Effector memory CD4-positive, alpha-beta T cell (primary cell): Measurements from ENCODE around the gene TANC1.
A peak's percentile ranks its signal among the peaks of the same experiment; 100 is the strongest.

ENCODE experiments used
- DNase-seq, 3 donors: peaks; one replicate each; pipeline ENCODE4 v3.0.0-alpha.2; 2020
- H3K27ac ChIP-seq: 2 replicates; pipeline ENCODE4 v1.7.0; 2013; ENCODE audit warnings: mild to moderate bottlenecking, low read length, moderate library complexity; ENCODE audit not compliant: insufficient read depth, poor library complexity, severe bottlenecking
- H3K27me3 ChIP-seq: replicated peaks from 2 replicates; pipeline ENCODE4 v1.7.0; 2013; ENCODE audit warnings: mild to moderate bottlenecking, low read length; ENCODE audit not compliant: insufficient read depth, control insufficient read depth, poor library complexity, severe bottlenecking
- H3K36me3 ChIP-seq: 2 replicates; pipeline ENCODE4 v1.7.0; 2013; ENCODE audit warnings: mild to moderate bottlenecking, low read length, moderate library complexity; ENCODE audit not compliant: control insufficient read depth, insufficient read depth
- H3K4me1 ChIP-seq: 2 replicates; pipeline ENCODE4 v1.7.0; 2013; ENCODE audit warnings: low read length, mild to moderate bottlenecking; ENCODE audit not compliant: control insufficient read depth, insufficient read depth, poor library complexity, severe bottlenecking
- H3K4me3 ChIP-seq: 2 replicates; pipeline ENCODE4 v1.7.0; 2013; ENCODE audit warnings: low read length, low read depth, mild to moderate bottlenecking; ENCODE audit not compliant: insufficient read depth, poor library complexity, severe bottlenecking
- H3K9me3 ChIP-seq: 2 replicates; pipeline ENCODE4 v1.7.0; 2013; ENCODE audit warnings: mild to moderate bottlenecking, low read length, moderate library complexity; ENCODE audit not compliant: control insufficient read depth

The TANC1 gene

GRCh38 chr2:158970241-158970751, 1.9 kb downstream of the TANC1 start:
- Histone ChIP-seq H3K4me1 (peaks cover 3% of the 10 kb centered on the region), H3K27me3 (peaks cover 3% of the 10 kb centered on the region), H3K36me3 (no peaks in the 10 kb centered on the region), H3K27ac (no peak overlapping the region), H3K4me3 (peak overlapping the region; percentile 46), H3K9me3 (no peaks in the 10 kb centered on the region)
- DNase-seq: no peak

GRCh38 chr2:158973116-158973956, 4.9 kb downstream of the TANC1 start:
- Histone ChIP-seq H3K27ac (no peak overlapping the region), H3K36me3 (no peaks in the 10 kb centered on the region), H3K4me3 (no peak overlapping the region), H3K4me1 (peaks cover 3% of the 10 kb centered on the region), H3K9me3 (no peaks in the 10 kb centered on the region), H3K27me3 (no peaks in the 10 kb centered on the region)
- DNase-seq: no peak

GRCh38 chr2:158975271-158975921, 7.0 kb downstream of the TANC1 start:
- no peak overlapping the region for H3K4me3 ChIP-seq
- no peaks in the 10 kb centered on the region for H3K9me3 ChIP-seq
- no peaks in the 10 kb centered on the region for H3K4me1 ChIP-seq
- no peak overlapping the region for H3K27ac ChIP-seq
- no peak for DNase-seq
- no peaks in the 10 kb centered on the region for H3K27me3 ChIP-seq
- no peaks in the 10 kb centered on the region for H3K36me3 ChIP-seq

GRCh38 chr2:158979772-158980171, 11.3 kb downstream of the TANC1 start:
- Histone ChIP-seq H3K9me3 (no peaks in the 10 kb centered on the region), H3K27ac (no peak overlapping the region), H3K4me1 (no peaks in the 10 kb centered on the region), H3K27me3 (no peaks in the 10 kb centered on the region), H3K36me3 (no peaks in the 10 kb centered on the region), H3K4me3 (no peak overlapping the region)
- DNase-seq: no peak

- H3K4me3 ChIP-seq: no peak overlapping the region
- no peak overlapping the region for H3K27ac ChIP-seq
- H3K27me3 ChIP-seq: no peaks in the 10 kb centered on the region
- no peak for DNase-seq
- no peaks in the 10 kb centered on the region for H3K4me1 ChIP-seq
- H3K36me3 ChIP-seq: no peaks in the 10 kb centered on the region
- no peaks in the 10 kb centered on the region for H3K9me3 ChIP-seq
Observed at GRCh38 chr2:158984604-158985135, 16.2 kb downstream of the TANC1 start.

- Histone ChIP-seq H3K4me3 (no peak overlapping the region), H3K4me1 (no peaks in the 10 kb centered on the region), H3K36me3 (no peaks in the 10 kb centered on the region), H3K9me3 (no peaks in the 10 kb centered on the region), H3K27me3 (no peaks in the 10 kb centered on the region), H3K27ac (no peak overlapping the region)
- DNase-seq: no peak
Observed at GRCh38 chr2:158988501-158988900, 20.1 kb downstream of the TANC1 start.

GRCh38 chr2:158989165-158989564, 20.7 kb downstream of the TANC1 start:
- no peak overlapping the region for H3K27ac ChIP-seq
- H3K4me1 ChIP-seq: no peaks in the 10 kb centered on the region
- no peak for DNase-seq
- no peak overlapping the region for H3K4me3 ChIP-seq
- no peaks in the 10 kb centered on the region for H3K9me3 ChIP-seq
- no peaks in the 10 kb centered on the region for H3K36me3 ChIP-seq
- H3K27me3 ChIP-seq: no peaks in the 10 kb centered on the region

- H3K27me3 ChIP-seq: no peaks in the 10 kb centered on the region
- DNase-seq: no peak
- no peak overlapping the region for H3K4me3 ChIP-seq
- H3K36me3 ChIP-seq: no peaks in the 10 kb centered on the region
- no peak overlapping the region for H3K27ac ChIP-seq
- H3K9me3 ChIP-seq: no peaks in the 10 kb centered on the region
- no peaks in the 10 kb centered on the region for H3K4me1 ChIP-seq
Observed at GRCh38 chr2:158990397-158991214, 22.2 kb downstream of the TANC1 start.

GRCh38 chr2:158993030-158993429, 24.6 kb downstream of the TANC1 start:
- no peak overlapping the region for H3K4me3 ChIP-seq
- DNase-seq: no peak
- H3K9me3 ChIP-seq: no peaks in the 10 kb centered on the region
- no peaks in the 10 kb centered on the region for H3K36me3 ChIP-seq
- H3K4me1 ChIP-seq: no peaks in the 10 kb centered on the region
- no peak overlapping the region for H3K27ac ChIP-seq
- no peaks in the 10 kb centered on the region for H3K27me3 ChIP-seq
